Measurements from ENCODE around the gene SPRR2B.
"Not testable (repeated sequence)": the region's sequence is repeated elsewhere in the genome, so short reads cannot be mapped to it uniquely, and the experiment has no call there.

Gene SPRR2B

DNA sequence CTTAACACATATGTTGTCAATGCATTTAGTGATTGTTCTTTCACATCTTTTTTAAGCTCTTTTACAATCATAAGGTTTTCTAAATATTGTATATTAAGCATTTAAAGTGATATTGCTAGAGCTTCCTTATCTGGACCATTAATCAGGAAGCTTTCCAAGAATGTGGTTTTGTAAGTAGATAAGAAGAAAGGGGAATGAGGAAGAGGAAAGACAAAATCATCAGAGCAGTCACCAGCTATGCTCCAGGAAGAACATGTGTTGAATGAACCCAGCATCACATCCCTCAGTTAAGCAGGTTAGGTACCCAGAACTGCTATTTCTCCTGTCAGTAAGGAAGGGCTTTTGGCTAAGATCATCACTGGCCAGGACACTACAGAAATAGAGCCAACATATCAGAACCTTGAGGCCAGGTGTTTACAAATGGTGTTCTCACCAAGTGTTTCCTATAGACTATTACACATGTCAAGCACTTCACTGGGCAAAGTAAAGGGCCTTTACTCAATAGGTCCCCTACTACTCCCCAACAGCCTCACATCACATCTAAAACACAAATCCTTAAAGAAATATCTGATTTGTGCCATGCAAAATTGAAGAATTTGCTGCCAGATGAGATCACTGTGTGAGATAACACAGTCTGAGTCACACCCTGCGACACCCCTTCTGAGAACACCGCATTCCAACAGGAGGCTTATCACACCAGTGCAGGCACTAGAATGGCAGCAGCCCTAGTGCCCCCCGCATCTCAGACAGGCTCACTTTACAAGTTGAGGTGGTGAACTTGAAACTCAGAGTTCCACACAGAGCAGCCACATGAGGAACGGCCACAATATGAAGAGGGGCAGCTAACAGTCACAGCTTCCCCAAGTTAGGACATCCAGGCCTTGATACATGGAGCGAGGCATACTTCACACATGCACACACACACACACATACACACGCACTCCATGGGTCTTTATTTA is 12.3 kb downstream of the SPRR2B start:
- Mint-ChIP-seq H3K36me3 (ENCODE audit: low read depth) (no peaks in the 10 kb centered on the region), H3K4me3 (no peak overlapping the region), H3K4me1 (ENCODE audit: low read depth) (no peaks in the 10 kb centered on the region), H3K9me3 (no peaks in the 10 kb centered on the region), H3K27ac (no peak overlapping the region), H3K27me3 (peaks cover 10% of the 10 kb centered on the region)
- intact Hi-C loops (cut with micrococcal nuclease) = no loop called here

DNA sequence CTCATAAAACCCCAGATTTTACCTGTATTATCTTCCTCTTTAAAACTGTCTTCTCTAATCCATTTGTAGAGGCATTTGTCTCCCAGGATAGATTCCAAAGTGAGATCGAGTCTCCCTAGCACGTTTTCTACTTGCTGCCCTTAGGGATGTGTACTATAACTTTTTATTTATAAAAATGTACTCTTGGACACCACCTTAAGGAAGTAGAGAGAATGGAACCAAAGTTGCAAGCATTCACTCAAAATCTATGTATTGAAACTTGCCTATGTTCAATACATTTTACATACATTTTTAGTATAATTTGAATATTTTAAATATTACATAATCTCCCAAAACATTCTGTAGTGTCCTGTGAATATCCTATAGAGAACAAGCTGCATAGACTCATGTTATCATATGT is 13.3 kb downstream of the SPRR2B start:
- H3K4me3 Mint-ChIP-seq = no peak overlapping the region
- no peak overlapping the region for H3K27ac Mint-ChIP-seq
- H3K9me3 Mint-ChIP-seq = no peaks in the 10 kb centered on the region
- intact Hi-C loops (cut with micrococcal nuclease) = no loop called here
- peaks cover 10% of the 10 kb centered on the region for H3K27me3 Mint-ChIP-seq
- no peaks in the 10 kb centered on the region for H3K4me1 Mint-ChIP-seq (ENCODE audit: low read depth)
- no peaks in the 10 kb centered on the region for H3K36me3 Mint-ChIP-seq (ENCODE audit: low read depth)

DNA sequence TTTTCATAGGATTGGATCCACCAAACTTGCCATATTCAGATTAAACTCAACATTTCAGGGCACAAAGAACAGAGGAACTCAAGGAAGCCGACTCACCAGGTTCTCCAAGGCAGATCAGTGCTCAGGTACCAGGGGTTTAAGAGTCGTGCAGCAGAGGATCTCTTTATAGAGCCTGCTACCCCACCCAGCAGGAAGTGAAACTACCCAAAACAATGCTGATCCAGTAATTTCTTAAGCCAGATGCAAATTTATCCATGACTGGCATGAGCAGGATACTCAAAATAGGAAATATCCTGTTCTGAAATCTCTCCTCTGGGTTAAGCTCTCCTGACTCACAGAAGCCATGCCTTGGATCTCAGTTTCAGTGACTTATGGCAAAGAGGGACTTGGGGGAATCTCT is 14.0 kb downstream of the SPRR2B start, which contains the start of gene SPRR2A:
SPRR2A (minus strand) TSS at position 138 of the 400 bp plus-strand sequence. CDS start 777 bp downstream, outside the sequence.
- no peak within 1 kb of the TSS for H3K27ac Mint-ChIP-seq
- H3K27me3 Mint-ChIP-seq = peaks cover 8% of the 10 kb centered on the region
- H3K9me3 Mint-ChIP-seq = no peaks in the 10 kb centered on the region
- H3K4me1 Mint-ChIP-seq (ENCODE audit: low read depth) = no peaks in the 10 kb centered on the region
- intact Hi-C loops (cut with micrococcal nuclease) = no loop called here
- no peak within 1 kb of the TSS for H3K4me3 Mint-ChIP-seq
- H3K36me3 Mint-ChIP-seq (ENCODE audit: low read depth) = no peaks in the 10 kb centered on the region

DNA sequence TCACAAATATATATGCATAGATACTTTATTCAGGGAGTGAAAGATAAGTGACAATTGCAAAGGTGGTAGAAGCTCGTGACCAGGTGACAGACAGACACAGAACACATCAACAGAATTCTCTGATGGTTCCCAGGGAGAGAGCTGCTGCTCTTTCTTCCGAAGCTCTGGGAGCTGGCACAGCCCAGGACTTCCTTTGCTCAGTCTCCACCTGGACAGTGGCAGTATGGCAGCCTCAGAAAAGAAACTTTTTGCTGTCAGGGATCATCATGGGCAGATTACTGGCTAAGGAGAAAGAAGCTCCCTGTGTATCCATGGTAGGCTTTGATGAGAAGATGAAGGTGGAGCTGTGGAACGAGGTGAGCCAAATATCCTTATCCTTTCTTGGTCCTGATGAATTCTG is 15.3 kb downstream of the SPRR2B start:
- H3K9me3 Mint-ChIP-seq; H3K4me1 Mint-ChIP-seq (ENCODE audit: low read depth); H3K27ac Mint-ChIP-seq; intact Hi-C loops (cut with micrococcal nuclease); H3K36me3 Mint-ChIP-seq (ENCODE audit: low read depth); H3K4me3 Mint-ChIP-seq: not testable (repeated sequence)
- H3K27me3 Mint-ChIP-seq = peaks cover 13% of the 10 kb centered on the region

DNA sequence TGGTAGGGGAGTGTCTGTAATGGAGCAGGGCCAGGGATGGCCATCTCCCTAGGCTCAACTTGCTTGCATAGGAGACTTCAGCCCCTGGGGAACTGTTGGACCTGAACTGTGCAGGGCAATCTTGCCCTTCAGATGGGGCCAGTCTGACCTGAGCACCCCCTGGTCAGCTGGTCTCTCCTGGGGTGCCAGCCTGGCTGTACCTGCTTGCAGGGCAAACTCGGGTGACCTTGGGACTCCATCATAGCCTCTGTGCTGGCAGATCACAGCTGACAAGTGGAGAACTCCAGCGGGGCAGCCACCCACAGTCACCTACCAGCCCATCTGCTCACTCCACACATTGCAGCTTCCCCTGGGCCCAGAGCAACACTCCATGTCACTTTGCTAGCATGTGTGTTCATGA is 22.2 kb downstream of the SPRR2B start:
- Mint-ChIP-seq H3K4me1 (ENCODE audit: low read depth) (no peaks in the 10 kb centered on the region), H3K4me3 (no peak overlapping the region), H3K36me3 (ENCODE audit: low read depth) (no peaks in the 10 kb centered on the region), H3K9me3 (no peaks in the 10 kb centered on the region), H3K27ac (no peak overlapping the region), H3K27me3 (peaks cover 14% of the 10 kb centered on the region)
- intact Hi-C loops (cut with micrococcal nuclease) = no loop called here

DNA sequence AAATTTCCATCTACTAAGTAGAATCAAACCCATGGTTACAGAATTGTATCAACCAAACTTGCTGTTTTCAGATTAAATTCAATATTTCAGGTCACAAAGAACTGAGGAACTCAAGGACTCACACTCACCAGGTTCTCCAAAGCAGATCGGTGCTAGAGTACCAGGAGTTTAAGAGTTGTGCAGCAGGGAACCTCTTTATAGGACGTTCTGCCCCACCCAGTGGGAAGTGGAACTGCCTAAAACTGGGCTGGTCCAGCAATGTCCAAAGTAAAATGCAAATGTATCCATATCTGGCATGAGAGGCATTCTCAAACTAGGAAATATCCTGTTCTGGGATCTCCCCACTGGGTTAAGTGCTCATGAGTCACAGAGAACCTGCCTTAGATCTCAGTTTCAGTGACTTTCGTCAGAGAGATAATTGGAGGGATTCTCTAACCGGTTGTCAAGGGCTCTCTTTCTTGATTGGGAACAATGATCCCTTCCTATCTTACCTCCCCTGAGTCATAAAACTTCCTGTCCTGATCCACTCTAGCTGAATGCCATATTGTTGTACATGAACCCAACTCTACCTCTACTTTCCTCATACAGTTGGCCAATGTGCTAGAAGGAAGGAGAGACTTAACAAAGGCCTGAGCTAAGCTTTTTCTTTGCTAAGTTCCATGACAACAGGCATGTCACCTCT is 30.3 kb downstream of the SPRR2B start, which contains the start of gene SPRR2D:
SPRR2D (minus strand) TSS at position 171 of the 682 bp plus-strand sequence. CDS start 774 bp downstream, outside the sequence.
- H3K27me3 Mint-ChIP-seq = peaks cover 28% of the 10 kb centered on the region
- no peak within 1 kb of the TSS for H3K27ac Mint-ChIP-seq
- no peak within 1 kb of the TSS for H3K4me3 Mint-ChIP-seq
- intact Hi-C loops (cut with micrococcal nuclease) = no loop called here
- no peaks in the 10 kb centered on the region for H3K4me1 Mint-ChIP-seq (ENCODE audit: low read depth)
- no peaks in the 10 kb centered on the region for H3K36me3 Mint-ChIP-seq (ENCODE audit: low read depth)
- no peaks in the 10 kb centered on the region for H3K9me3 Mint-ChIP-seq

DNA sequence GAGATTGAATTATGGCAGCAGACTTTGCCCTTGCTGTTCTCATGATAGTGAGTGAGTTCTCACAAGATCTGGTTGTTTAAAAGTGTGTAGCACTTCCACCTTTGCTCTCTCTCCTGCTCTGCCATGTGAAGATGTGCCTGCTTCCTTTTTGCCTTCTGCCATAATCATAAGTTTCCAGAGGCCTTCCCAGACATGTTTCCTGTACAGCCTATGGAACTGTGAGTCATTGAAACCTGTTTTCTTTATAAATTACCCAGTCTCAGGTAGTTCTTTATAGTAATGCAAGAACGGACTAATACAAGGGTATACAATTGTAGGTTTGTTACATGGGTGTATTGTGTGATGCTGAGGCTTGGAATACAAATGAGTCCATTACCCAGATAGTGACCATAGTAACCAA is 36.2 kb downstream of the SPRR2B start:
- intact Hi-C loops (cut with micrococcal nuclease) = no loop called here
- H3K27me3 Mint-ChIP-seq = peaks cover 20% of the 10 kb centered on the region
- H3K4me1 Mint-ChIP-seq (ENCODE audit: low read depth) = no peaks in the 10 kb centered on the region
- H3K4me3 Mint-ChIP-seq = no peak overlapping the region
- no peaks in the 10 kb centered on the region for H3K9me3 Mint-ChIP-seq
- H3K36me3 Mint-ChIP-seq (ENCODE audit: low read depth) = no peaks in the 10 kb centered on the region
- H3K27ac Mint-ChIP-seq = no peak overlapping the region

DNA sequence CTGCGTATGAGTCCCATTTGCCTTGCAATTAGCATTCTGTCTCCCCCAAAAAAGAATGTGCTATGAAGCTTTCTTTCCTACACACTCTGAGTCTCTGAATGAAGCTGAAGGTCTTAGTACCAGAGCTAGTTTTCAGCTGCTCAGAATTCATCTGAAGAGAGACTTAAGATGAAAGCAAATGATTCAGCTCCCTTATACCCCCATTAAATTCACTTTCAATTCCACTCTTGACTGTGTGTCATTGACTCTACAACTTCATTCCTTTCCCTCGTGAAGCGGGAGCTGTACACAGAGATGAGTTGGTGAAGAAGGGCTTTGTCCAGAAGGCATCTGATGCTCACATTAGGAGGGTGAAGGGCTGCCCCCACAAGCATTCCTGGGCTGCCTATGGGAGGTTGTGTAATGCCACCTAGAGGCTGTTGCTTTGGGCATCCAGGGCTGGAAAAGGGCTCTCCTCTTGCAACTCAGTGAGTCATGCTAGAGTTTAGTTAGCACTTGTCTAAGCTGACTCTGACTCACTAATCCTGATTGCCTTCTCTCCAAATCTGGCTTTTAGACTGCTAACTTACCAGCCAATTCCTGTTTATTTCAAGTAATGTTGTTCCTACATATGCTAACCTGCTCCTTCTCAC is 38.6 kb downstream of the SPRR2B start:
- H3K36me3 Mint-ChIP-seq (ENCODE audit: low read depth) = no peaks in the 10 kb centered on the region
- H3K9me3 Mint-ChIP-seq = no peaks in the 10 kb centered on the region
- intact Hi-C loops (cut with micrococcal nuclease) = no loop called here
- H3K4me1 Mint-ChIP-seq (ENCODE audit: low read depth) = no peaks in the 10 kb centered on the region
- H3K4me3 Mint-ChIP-seq = no peak overlapping the region
- peaks cover 18% of the 10 kb centered on the region for H3K27me3 Mint-ChIP-seq
- no peak overlapping the region for H3K27ac Mint-ChIP-seq

DNA sequence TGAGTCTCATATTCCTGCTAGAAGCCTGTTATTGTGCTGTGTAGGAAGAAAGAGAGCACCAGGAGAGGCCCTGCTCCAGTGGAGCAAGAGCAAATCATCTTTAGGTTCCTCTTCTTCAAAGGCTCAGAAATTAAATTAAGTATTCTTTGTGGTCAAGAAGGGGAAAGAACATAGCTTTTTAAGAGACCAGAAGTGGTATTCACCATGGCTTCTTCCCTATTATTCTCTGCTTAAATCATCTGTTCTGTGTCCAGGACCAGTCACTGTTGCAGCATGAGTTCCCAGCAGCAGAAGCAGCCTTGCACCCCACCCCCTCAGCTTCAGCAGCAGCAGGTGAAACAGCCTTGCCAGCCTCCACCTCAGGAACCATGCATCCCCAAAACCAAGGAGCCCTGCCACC is 39.3 kb downstream of the SPRR2B start:
- Mint-ChIP-seq H3K4me1 (ENCODE audit: low read depth) (no peaks in the 10 kb centered on the region), H3K36me3 (ENCODE audit: low read depth) (no peaks in the 10 kb centered on the region), H3K4me3 (no peak overlapping the region), H3K27me3 (peaks cover 16% of the 10 kb centered on the region), H3K9me3 (no peaks in the 10 kb centered on the region), H3K27ac (no peak overlapping the region)
- intact Hi-C loops (cut with micrococcal nuclease) = no loop called here

DNA sequence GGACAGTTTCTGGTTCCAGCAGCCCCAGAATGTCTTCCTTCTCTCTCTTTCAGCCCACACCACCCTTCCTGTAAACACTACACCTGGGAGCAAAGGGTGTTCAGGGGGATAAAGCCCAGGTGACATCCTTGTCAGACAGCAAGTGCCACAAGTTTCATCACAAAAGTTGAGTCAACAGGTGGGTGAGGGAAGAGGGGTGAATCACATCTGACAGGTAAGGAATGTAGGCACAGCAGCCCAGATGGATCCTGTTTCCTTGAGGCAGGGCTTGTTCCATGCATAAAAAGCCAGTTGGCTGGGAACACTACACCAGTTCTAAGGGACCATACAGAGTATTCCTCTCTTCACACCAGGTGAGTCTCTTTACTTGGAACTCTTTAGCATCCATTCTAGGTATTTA is 40.5 kb downstream of the SPRR2B start, which contains the start of gene SPRR1B:
SPRR1B (plus strand) TSS at position 309 of the 400 bp plus-strand sequence. CDS start 1,143 bp downstream, outside the sequence.
- intact Hi-C loops (cut with micrococcal nuclease) = no loop called here
- no peak within 1 kb of the TSS for H3K4me3 Mint-ChIP-seq
- no peaks in the 10 kb centered on the region for H3K9me3 Mint-ChIP-seq
- H3K4me1 Mint-ChIP-seq (ENCODE audit: low read depth) = no peaks in the 10 kb centered on the region
- H3K27ac Mint-ChIP-seq = no peak within 1 kb of the TSS
- H3K36me3 Mint-ChIP-seq (ENCODE audit: low read depth) = no peaks in the 10 kb centered on the region
- peaks cover 13% of the 10 kb centered on the region for H3K27me3 Mint-ChIP-seq

DNA sequence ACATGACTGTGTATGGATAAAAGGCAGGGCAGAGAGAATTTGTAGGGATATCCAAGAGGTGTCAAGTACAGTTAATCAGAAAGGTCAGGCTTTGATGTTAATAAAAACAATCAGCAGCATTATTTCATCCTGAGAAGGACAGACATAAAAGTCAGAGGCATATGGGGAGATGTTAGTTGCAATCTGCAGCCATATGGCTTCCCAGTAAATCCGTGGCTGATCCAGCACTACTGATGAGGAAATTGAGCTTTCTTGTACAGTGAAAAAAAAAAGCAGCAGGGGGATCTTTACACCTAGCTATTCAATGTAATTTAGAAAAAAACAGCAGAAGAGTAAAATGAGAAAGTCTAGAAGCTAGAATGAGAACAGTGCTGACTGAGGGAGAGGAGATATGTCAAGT is 42.6 kb downstream of the SPRR2B start:
- H3K9me3 Mint-ChIP-seq = no peaks in the 10 kb centered on the region
- no peak overlapping the region for H3K27ac Mint-ChIP-seq
- H3K36me3 Mint-ChIP-seq (ENCODE audit: low read depth) = no peaks in the 10 kb centered on the region
- no peaks in the 10 kb centered on the region for H3K4me1 Mint-ChIP-seq (ENCODE audit: low read depth)
- intact Hi-C loops (cut with micrococcal nuclease) = no loop called here
- no peak overlapping the region for H3K4me3 Mint-ChIP-seq
- peaks cover 11% of the 10 kb centered on the region for H3K27me3 Mint-ChIP-seq

DNA sequence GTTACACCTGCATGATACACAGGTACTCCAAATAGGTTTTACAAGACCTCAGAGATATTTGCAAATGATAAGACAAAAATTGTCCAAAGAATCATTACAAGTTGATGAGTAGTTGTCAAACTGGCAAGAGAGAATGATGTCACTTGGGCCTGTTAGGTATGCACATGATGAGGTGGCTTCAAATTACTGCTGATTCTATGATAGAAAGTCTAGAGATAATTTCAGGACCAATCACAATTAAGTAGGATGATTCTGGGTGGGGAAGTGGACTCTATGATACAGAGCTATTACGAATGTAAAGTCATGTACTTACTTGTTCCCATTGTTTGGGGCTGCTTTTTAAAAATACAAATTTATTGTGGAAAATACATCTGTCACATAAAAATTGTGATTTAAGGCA is 45.6 kb downstream of the SPRR2B start:
- H3K4me3 Mint-ChIP-seq = no peak overlapping the region
- peaks cover 10% of the 10 kb centered on the region for H3K27me3 Mint-ChIP-seq
- no peak overlapping the region for H3K27ac Mint-ChIP-seq
- intact Hi-C loops (cut with micrococcal nuclease) = no loop called here
- no peaks in the 10 kb centered on the region for H3K9me3 Mint-ChIP-seq
- H3K4me1 Mint-ChIP-seq (ENCODE audit: low read depth) = no peaks in the 10 kb centered on the region
- no peaks in the 10 kb centered on the region for H3K36me3 Mint-ChIP-seq (ENCODE audit: low read depth)

DNA sequence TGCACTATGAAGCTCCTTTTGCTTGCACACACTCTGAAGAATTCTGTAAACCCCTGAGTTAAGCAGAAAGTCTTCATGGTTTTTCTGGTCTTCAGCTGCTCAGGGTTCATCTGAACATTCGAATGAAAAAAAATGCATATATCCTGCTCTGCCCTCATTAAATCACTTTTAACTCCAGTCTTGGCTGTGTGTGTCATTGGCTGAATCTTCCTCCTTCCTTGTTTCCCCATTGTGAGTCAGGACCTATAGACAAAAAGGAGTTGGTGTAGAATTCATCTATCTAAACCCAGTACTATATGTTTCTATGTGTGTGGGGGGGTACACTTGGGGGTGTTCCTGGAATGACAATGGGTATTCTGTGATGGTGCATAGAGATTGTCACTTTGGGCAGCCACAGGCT is 47.0 kb downstream of the SPRR2B start:
- Mint-ChIP-seq H3K27ac (no peak overlapping the region), H3K4me1 (ENCODE audit: low read depth) (no peaks in the 10 kb centered on the region), H3K27me3 (peaks cover 16% of the 10 kb centered on the region), H3K36me3 (ENCODE audit: low read depth) (no peaks in the 10 kb centered on the region), H3K4me3 (no peak overlapping the region), H3K9me3 (no peaks in the 10 kb centered on the region)
- intact Hi-C loops (cut with micrococcal nuclease) = no loop called here

DNA sequence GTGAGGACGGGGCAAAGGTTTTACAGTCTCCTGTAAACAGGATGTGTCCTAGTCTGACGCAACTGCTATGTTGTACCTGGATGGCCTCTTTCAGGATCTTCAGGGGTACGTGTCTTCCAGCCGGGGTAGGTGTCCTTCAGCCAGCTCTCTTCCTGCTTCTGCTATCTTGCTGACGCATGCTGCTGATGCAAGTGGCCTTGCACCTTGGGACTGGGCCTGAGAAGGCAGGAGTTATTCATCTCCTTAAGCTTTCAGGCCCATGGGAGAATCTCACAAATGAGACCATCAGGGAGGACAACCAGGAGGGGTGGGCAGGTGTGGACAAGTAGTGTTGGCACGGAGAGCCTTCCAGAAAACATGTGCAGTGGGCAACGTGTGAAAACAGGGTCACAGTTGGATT is 48.3 kb downstream of the SPRR2B start:
- intact Hi-C loops (cut with micrococcal nuclease) = no loop called here
- no peak overlapping the region for H3K4me3 Mint-ChIP-seq
- H3K27me3 Mint-ChIP-seq = peaks cover 21% of the 10 kb centered on the region
- H3K4me1 Mint-ChIP-seq (ENCODE audit: low read depth) = no peaks in the 10 kb centered on the region
- H3K27ac Mint-ChIP-seq = no peak overlapping the region
- no peaks in the 10 kb centered on the region for H3K36me3 Mint-ChIP-seq (ENCODE audit: low read depth)
- no peaks in the 10 kb centered on the region for H3K9me3 Mint-ChIP-seq

Data from dendritic cell treated with granulocyte-macrophage colony-stimulating factor and Interleukin-4, amounts not matched to agents 40 ng/mL and 50 ng/mL, for 4 days (primary cell).